ENCODE results near the gene CMTM7.

Gene CMTM7

DNA sequence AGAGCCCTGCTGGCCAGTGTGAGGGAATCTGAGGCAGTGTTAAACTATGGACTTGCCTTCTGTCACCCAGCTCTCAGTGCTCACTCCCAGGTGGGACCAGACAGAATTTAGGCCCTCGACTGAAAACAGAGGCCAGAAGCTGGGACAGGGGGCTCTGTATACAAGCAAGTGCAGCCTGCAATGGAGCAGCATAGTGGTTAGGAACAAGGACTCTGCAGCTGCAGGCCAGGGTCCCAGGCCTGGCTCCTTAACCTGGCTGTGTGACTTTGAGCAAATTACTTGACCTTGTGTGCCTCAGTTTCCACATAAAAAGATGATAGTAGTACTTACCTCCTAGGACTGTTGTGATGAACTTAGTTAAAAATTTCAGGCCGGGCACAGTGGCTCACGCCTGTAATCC is 39.8 kb downstream of the CMTM7 start:
- no peak overlapping the region for H3K4me3 ChIP-seq (ENCODE audit: low read depth, low read length)
- TF ChIP-seq, protein P1, sequence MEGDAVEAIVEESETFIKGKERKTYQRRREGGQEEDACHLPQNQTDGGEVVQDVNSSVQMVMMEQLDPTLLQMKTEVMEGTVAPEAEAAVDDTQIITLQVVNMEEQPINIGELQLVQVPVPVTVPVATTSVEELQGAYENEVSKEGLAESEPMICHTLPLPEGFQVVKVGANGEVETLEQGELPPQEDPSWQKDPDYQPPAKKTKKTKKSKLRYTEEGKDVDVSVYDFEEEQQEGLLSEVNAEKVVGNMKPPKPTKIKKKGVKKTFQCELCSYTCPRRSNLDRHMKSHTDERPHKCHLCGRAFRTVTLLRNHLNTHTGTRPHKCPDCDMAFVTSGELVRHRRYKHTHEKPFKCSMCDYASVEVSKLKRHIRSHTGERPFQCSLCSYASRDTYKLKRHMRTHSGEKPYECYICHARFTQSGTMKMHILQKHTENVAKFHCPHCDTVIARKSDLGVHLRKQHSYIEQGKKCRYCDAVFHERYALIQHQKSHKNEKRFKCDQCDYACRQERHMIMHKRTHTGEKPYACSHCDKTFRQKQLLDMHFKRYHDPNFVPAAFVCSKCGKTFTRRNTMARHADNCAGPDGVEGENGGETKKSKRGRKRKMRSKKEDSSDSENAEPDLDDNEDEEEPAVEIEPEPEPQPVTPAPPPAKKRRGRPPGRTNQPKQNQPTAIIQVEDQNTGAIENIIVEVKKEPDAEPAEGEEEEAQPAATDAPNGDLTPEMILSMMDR (IDR thresholded peaks at IDR 0.05; ENCODE audit: low read depth, low read length, missing control alignments) = no peak
- no peak for DNase-seq (ENCODE audit: low read depth)

DNA sequence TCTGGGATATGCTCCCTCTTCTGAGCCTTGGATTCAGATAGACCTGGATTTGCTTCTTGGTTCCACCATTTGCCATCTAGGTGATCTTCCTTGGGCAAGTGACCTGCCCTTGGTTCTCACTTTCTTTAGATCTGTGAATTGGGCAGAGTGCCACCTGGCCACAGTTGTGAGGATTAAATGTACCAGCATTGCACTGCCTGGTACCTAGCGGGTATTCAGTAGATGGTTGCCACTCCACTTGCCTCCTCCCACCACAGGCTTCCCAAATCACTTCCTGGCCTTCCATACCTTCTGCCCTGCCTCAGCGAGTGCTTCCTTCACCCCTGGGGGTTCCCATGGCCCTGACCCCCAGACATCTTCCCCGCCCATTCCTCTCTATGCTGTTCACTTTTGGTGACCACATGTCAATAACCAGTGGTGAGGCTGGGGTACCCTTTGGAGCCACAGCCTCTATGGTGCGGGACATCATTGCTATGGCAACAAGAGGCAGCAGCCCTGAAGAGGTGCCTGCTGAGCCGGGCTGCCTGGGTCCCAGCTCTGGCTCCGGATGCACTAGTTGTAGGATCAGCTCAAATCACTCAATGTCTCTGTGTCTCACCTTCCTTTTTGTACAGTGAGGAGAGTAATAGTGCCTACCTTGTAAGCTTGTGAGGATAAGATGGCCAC is 40.5 kb downstream of the CMTM7 start:
- TF ChIP-seq, protein P1 (IDR thresholded peaks at IDR 0.05; ENCODE audit: low read depth, low read length, missing control alignments) = no peak
- no peak overlapping the region for H3K4me3 ChIP-seq (ENCODE audit: low read depth, low read length)
- DNase-seq (ENCODE audit: low read depth) = no peak

DNA sequence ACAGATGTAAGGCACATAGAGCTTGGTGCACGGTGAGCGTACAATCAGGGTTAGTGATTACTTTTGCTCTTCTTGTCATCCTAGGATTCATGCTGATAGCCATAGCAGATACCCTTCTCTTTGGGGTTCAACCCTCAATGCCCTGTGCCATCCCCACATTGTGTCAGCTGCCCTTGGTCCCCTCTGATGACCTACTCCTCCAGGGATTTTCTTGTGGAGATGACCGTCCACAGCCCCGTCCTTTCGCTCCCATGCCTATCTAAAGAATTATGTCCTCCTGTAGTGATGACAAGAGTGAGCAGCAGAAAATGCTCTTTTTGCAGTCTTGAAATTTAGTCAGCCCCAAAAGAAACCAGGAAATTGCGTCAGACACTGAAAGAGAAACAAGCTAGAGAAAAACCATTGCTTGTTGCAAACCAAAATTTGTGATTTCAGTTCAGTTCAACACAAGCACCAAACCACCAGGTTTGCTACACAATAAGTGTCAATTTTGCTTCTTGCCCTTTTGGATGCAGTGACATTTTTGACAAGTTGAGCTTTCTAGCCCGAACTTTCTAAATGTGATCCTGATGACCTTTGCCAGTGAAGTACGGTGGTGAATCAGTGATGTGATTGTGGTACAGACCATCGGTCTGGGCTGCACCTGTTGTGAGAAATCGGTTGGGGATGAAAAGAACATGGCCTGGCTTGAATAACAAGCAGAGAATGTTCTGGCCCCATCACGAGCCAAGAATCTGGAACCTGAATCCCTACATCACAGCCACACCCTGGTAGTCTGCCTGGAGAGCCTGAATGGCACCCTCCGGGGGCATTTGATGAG is 41.3 kb downstream of the CMTM7 start:
- TF ChIP-seq, protein P1 (IDR thresholded peaks at IDR 0.05; ENCODE audit: low read depth, low read length, missing control alignments) = no peak
- no peak overlapping the region; the same call in 1 of the 2 replicates for H3K4me3 ChIP-seq (ENCODE audit: low read depth, low read length)
- DNase-seq (ENCODE audit: low read depth) = no peak

DNA sequence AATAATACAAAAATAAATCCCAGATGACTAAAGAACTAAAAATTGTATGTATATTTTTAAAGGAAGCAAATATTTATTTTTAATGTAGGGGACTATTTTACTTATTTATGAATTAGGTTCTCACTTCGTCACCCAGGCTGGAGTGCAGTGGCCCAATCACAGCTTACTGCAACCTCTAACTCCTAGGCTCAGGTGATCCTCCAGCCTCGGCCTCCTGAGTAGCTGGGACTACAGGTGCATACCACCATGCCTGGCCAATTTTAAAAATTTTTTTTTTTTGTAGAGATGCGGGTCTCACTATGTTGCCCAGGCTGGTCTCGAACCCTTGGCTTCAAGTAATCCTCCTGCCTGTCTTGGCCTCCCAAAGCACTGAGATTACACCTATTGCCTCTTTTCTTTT is 42.6 kb downstream of the CMTM7 start:
- TF ChIP-seq, protein P1 (IDR thresholded peaks at IDR 0.05; ENCODE audit: low read depth, low read length, missing control alignments) = no peak
- H3K4me3 ChIP-seq (ENCODE audit: low read depth, low read length) = no peak overlapping the region
- no peak for DNase-seq (ENCODE audit: low read depth)

DNA sequence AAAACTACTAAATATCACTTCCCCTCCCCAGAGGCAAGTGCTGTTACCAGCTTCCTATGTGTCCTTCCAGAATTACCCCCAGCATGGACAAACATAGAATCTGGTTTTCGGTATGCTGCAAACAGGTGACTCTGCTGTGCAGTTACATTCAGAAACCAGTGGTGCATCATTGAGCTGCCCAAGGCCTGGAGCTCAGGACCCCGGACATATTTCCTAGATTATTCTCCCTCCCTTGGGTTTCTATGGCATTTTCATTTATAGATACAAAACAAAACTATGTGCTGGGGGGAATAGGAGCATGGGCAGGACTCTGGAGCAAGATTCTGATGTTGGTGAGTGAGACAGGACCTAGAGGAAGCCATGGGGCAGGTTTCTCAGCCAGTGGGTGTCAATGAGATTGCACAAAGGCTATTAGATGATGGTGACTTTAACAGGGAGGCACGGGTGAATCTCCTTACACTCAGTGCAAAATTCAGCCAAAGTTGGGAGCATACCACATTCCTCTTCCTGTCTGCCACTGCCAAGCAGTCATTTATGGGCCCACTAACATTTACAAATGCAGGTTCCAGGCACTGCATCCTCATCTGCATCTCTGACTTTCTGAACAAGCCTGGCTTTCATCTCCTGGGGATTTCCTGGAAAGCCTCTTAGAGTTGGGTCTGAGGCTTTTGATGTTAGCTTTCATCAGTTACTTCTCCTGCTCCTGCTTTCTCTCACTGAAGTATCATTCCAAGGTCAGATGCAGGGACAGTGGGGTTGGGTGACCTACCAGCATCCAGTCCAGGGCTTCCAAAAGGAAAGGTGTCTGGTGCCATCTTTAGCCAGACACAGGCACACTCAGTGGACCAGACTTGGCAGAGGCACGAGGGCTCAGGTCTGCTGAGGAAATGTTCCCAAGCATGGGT is 44.5 kb downstream of the CMTM7 start:
- no peak overlapping the region for H3K4me3 ChIP-seq (ENCODE audit: low read depth, low read length)
- TF ChIP-seq, protein P1 (IDR thresholded peaks at IDR 0.05; ENCODE audit: low read depth, low read length, missing control alignments) = no peak
- no peak for DNase-seq (ENCODE audit: low read depth)

DNA sequence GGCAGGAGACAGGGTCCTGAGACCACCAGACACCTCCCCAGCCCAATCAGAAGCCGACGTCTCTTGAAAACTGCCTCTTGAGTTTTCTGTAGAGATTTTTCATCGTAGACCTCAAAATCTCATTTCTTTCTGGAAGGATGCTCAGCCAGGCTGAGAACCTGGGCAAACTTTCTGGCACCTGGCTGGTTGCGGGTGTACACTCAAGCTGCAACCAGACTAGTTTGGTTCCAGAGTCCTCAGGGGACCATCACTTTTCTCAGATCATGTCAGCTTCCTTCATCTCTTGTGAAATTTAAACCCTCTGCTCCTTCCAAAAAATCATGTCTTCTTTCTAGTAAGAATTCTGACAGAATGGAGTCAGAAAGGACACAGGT is 45.1 kb downstream of the CMTM7 start:
- H3K4me3 ChIP-seq (ENCODE audit: low read depth, low read length) = no peak overlapping the region
- TF ChIP-seq, protein P1 (IDR thresholded peaks at IDR 0.05; ENCODE audit: low read depth, low read length, missing control alignments) = no peak
- no peak for DNase-seq (ENCODE audit: low read depth)
